Fibroblast of lung (primary cell): ENCODE results near the gene OTUD3. TPM values are rescaled to one million over a fixed set of nuclear protein-coding genes. Genes with fewer than 3 reads are reported as not detected.

Experiments used
- DNase-seq, 2 donors: peaks; one replicate each; pipeline versions ENCODE4 v3.0.0 to v3.0.0-alpha.2; 2010; ENCODE audit warnings: low read depth in 2 of 2
- H2AFZ ChIP-seq: 2 replicates; pipeline ENCODE4 v1.5.1; 2012; ENCODE audit warnings: low read length, control low read depth, inconsistent platforms
- H3K27ac ChIP-seq: 2 replicates; pipeline ENCODE4 v1.5.1; 2011; ENCODE audit warnings: low read length, control low read depth; ENCODE audit not compliant: insufficient read depth
- H3K27me3 ChIP-seq: 2 replicates; pipeline ENCODE4 v1.5.1; 2011; ENCODE audit warnings: mild to moderate bottlenecking, low read length; ENCODE audit not compliant: control insufficient read depth, insufficient read depth
- H3K36me3 ChIP-seq: 2 replicates; pipeline ENCODE4 v1.5.1; 2011; ENCODE audit warnings: low read length; ENCODE audit not compliant: control insufficient read depth, insufficient read depth
- H3K4me1 ChIP-seq: 2 replicates; pipeline ENCODE4 v1.5.1; 2011; ENCODE audit warnings: low read length; ENCODE audit not compliant: control insufficient read depth, insufficient read depth; ENCODE audit errors: extremely low read depth
- H3K4me2 ChIP-seq: 2 replicates; pipeline ENCODE4 v1.5.1; 2011; ENCODE audit warnings: low read length, control low read depth; ENCODE audit not compliant: insufficient read depth; ENCODE audit errors: extremely low read depth
- H3K4me3 ChIP-seq, 4 experiments: fragments of 200-600 bp in 1 of 4; sonication (generic) in 1 of 4; replicated peaks in 1 of 4; 2 replicates each; pipeline ENCODE4 v1.5.1; 2011 to 2016; ENCODE audit warnings: low read length in 4 of 4, low read depth in 3 of 4, mild to moderate bottlenecking in 3 of 4, control low read depth in 2 of 4, inconsistent platforms in 1 of 4, mixed read lengths in 1 of 4; ENCODE audit not compliant: insufficient read depth in 1 of 4; ENCODE audit errors: control extremely low read depth in 1 of 4
- H3K79me2 ChIP-seq: 2 replicates; pipeline ENCODE4 v1.5.1; 2012; ENCODE audit warnings: mild to moderate bottlenecking, low read length, inconsistent platforms; ENCODE audit not compliant: control insufficient read depth, insufficient read depth
- H3K9ac ChIP-seq: 2 replicates; pipeline ENCODE4 v1.5.1; 2011; ENCODE audit warnings: mild to moderate bottlenecking, low read length, control low read depth; ENCODE audit not compliant: insufficient read depth
- H3K9me3 ChIP-seq: 2 replicates; pipeline ENCODE4 v1.5.1; 2012; ENCODE audit warnings: low read depth, low read length; ENCODE audit not compliant: control insufficient read depth, insufficient read depth
- H4K20me1 ChIP-seq: 2 replicates; pipeline ENCODE4 v1.5.1; 2011; ENCODE audit warnings: low read length; ENCODE audit not compliant: control insufficient read depth, insufficient read depth; ENCODE audit errors: extremely low read depth
- CTCF ChIP-seq, 2 donors: IDR thresholded peaks in 1 of 2; conservative IDR thresholded peaks in 1 of 2; 1 replicate in 1 of 2; 2 replicates in 1 of 2; pipeline ENCODE4 v1.5.1; 2011 to 2012; ENCODE audit warnings: low read length in 2 of 2, control low read depth in 1 of 2, inconsistent platforms in 1 of 2, low read depth in 1 of 2, mild to moderate bottlenecking in 1 of 2
- EZH2 ChIP-seq: IDR thresholded peaks from 2 replicates; pipeline ENCODE4 v1.5.1; 2012; ENCODE audit warnings: low read length, control low read depth, mild to moderate bottlenecking; ENCODE audit errors: missing control alignments
- polyA plus RNA-seq, 2 donors: library from polyadenylated mRNA; depleted of rRNA in 1 of 2; stranded (reverse) in 1 of 2; unstranded in 1 of 2; fragments of >200 nt; gene quantifications; 2 replicates each; pipeline ENCODE4 v1.2.1, GENCODE V29; 2011 to 2012; ENCODE audit warnings: missing spikeins in 1 of 2
- total RNA-seq: library from RNA; depleted of rRNA; stranded (reverse); fragments of >200 nt; gene quantifications from 2 replicates; pipeline ENCODE4 v1.2.1, GENCODE V29; 2014

The OTUD3 gene
- total and polyA plus RNA-seq, 2 donors (not counting 1 experiment from before 2014, with no cell fraction given), result 3.0 to 5.0 TPM

GRCh38 chr1:19840228-19840627, 42.0 kb upstream of the OTUD3 start:
- Histone ChIP-seq H3K4me1 (no peaks in the 10 kb centered on the region), H3K9me3 (no peaks in the 10 kb centered on the region), H3K4me3 (no peak overlapping the region), H3K9ac (no peak overlapping the region), H4K20me1 (no peaks in the 10 kb centered on the region), H3K27me3 (no peaks in the 10 kb centered on the region), H3K36me3 (no peaks in the 10 kb centered on the region), H3K27ac (no peak overlapping the region), H2AFZ (no peak overlapping the region), H3K79me2 (no peaks in the 10 kb centered on the region), H3K4me2 (no peak overlapping the region)
- no peak for TF ChIP-seq CTCF (conservative IDR thresholded peaks at IDR 0.05 in 1 of 2, IDR thresholded peaks at IDR 0.05 in 1 of 2; ENCODE audit: low read depth in 1 of 2, low read length in 2 of 2)
- TF ChIP-seq EZH2, result no peak
- DNase-seq, result no peak

- no peak overlapping the region for H3K9ac ChIP-seq
- no peaks in the 10 kb centered on the region for H3K36me3 ChIP-seq
- no peak for TF ChIP-seq EZH2
- TF ChIP-seq CTCF (conservative IDR thresholded peaks at IDR 0.05 in 1 of 2, IDR thresholded peaks at IDR 0.05 in 1 of 2; ENCODE audit: low read depth in 1 of 2, low read length in 2 of 2), result no peak
- DNase-seq, result peak in 1 of 2 donors; percentile 55
- peaks cover 2% of the 10 kb centered on the region for H3K27me3 ChIP-seq
- H3K27ac ChIP-seq, result no peak overlapping the region
- no peaks in the 10 kb centered on the region for H4K20me1 ChIP-seq
- H3K9me3 ChIP-seq, result no peaks in the 10 kb centered on the region
- no peaks in the 10 kb centered on the region for H3K79me2 ChIP-seq
- no peak overlapping the region for H2AFZ ChIP-seq
- H3K4me1 ChIP-seq, result no peaks in the 10 kb centered on the region
- H3K4me2 ChIP-seq, result no peak overlapping the region
- no peak overlapping the region for H3K4me3 ChIP-seq
Measured at GRCh38 chr1:19844731-19845495, 37.3 kb upstream of the OTUD3 start.

GRCh38 chr1:19845555-19845954, 36.6 kb upstream of the OTUD3 start:
- DNase-seq, result no peak
- TF ChIP-seq CTCF (conservative IDR thresholded peaks at IDR 0.05 in 1 of 2, IDR thresholded peaks at IDR 0.05 in 1 of 2; ENCODE audit: low read depth in 1 of 2, low read length in 2 of 2) (no peak), EZH2 (no peak)
- no peaks in the 10 kb centered on the region for H4K20me1 ChIP-seq
- H3K27ac ChIP-seq, result no peak overlapping the region
- H2AFZ ChIP-seq, result no peak overlapping the region
- H3K4me3 ChIP-seq, result no peak overlapping the region
- no peaks in the 10 kb centered on the region for H3K79me2 ChIP-seq
- no peaks in the 10 kb centered on the region for H3K4me1 ChIP-seq
- H3K9me3 ChIP-seq, result no peaks in the 10 kb centered on the region
- H3K4me2 ChIP-seq, result no peak overlapping the region
- H3K9ac ChIP-seq, result no peak overlapping the region
- H3K36me3 ChIP-seq, result no peaks in the 10 kb centered on the region
- H3K27me3 ChIP-seq, result peaks cover 2% of the 10 kb centered on the region
